ENCODE results near the gene LCOR. TPM values are rescaled to one million over a fixed set of nuclear protein-coding genes. Genes with fewer than 3 reads are reported as not detected.

The LCOR gene
- total RNA-seq, 4 donors from 2014 or later: 7.7 to 2,027 (median 132) TPM

DNA sequence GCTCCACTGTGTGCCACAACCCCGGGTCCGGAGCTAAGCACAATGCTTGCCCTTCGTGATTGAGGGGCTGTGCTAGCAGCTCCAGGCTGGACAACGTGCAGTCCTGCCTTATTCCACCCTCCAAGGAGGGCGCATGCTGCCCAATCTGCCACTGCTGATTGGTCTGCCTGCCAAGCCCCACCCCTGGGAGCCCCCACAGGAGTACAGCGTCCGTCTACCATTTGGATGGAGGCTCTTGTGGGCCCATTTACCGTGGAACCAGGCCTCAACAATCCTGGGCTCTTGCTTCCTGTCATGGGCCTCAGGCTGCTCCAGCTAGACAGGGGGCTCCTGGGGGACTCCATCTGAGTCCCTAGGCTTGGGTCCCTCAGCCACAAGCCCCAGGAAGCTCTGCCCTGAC is 180.4 kb downstream of the LCOR start:
- Histone ChIP-seq H3K4me1 (no peaks in the 10 kb centered on the region), H3K27me3 (no peaks in the 10 kb centered on the region), H3K4me3 (no peak overlapping the region), H3K9me3 (peaks cover 0 to 5% of the 10 kb centered on the region in 2 donors), H3K27ac (no peak overlapping the region), H3K36me3 (no peaks in the 10 kb centered on the region)
- TF ChIP-seq, protein P1, sequence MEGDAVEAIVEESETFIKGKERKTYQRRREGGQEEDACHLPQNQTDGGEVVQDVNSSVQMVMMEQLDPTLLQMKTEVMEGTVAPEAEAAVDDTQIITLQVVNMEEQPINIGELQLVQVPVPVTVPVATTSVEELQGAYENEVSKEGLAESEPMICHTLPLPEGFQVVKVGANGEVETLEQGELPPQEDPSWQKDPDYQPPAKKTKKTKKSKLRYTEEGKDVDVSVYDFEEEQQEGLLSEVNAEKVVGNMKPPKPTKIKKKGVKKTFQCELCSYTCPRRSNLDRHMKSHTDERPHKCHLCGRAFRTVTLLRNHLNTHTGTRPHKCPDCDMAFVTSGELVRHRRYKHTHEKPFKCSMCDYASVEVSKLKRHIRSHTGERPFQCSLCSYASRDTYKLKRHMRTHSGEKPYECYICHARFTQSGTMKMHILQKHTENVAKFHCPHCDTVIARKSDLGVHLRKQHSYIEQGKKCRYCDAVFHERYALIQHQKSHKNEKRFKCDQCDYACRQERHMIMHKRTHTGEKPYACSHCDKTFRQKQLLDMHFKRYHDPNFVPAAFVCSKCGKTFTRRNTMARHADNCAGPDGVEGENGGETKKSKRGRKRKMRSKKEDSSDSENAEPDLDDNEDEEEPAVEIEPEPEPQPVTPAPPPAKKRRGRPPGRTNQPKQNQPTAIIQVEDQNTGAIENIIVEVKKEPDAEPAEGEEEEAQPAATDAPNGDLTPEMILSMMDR (IDR thresholded peaks at IDR 0.05): no peak
- no peak for TF ChIP-seq POLR2A (IDR thresholded peaks at IDR 0.05)
- intact Hi-C loops (cut with DNase I; ENCODE audit: low total_unique reads): no loop called here
- DNase-seq: no peak

DNA sequence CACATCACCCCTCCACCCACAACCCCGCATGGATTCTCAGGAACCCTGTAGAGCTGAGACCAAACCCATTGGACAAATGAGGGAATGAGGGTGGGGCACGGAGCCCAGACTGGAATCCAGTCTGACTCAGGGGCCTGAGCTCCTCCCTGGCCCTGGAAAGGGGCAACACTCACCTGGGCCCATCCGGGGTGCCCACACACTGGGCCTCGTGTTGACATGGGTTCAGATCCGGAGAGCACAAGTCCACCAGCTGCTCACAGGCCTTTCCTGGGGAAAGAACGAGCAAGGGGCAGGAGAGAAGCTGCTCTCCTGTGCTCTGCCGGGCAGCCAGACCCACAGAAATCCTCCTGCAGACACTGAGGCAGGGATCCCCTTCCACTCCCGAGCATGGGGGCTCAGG is 181.5 kb downstream of the LCOR start:
- H3K9me3 ChIP-seq: no peaks in the 10 kb centered on the region
- no peaks in the 10 kb centered on the region for H3K27me3 ChIP-seq
- no peak overlapping the region for H3K27ac ChIP-seq
- intact Hi-C loops (cut with DNase I; ENCODE audit: low total_unique reads): no loop called here
- H3K4me1 ChIP-seq: no peaks in the 10 kb centered on the region
- TF ChIP-seq POLR2A (IDR thresholded peaks at IDR 0.05): no peak
- TF ChIP-seq, protein P1 (IDR thresholded peaks at IDR 0.05): no peak
- no peak for DNase-seq
- H3K36me3 ChIP-seq: no peaks in the 10 kb centered on the region
- no peak overlapping the region for H3K4me3 ChIP-seq

DNA sequence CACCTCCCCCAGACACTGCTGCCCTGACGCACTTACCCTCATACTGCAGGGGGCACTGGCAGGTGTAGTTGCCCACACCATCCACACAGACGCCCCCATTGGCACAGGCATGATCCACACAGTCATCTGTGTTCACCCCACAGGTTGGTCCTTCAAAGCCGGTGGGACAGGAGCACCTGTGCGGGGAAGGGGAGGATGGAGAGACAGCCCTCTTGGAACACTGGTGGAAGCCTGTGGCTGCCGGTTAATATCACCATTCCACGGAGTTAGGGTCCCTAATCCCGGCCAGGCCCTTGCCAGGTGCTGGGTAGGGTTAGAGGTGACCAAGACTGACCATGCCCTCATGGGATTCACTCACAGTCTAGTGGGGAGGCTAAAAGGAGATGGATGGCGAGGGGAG is 181.9 kb downstream of the LCOR start:
- Histone ChIP-seq H3K27ac (no peak overlapping the region), H3K27me3 (no peaks in the 10 kb centered on the region), H3K9me3 (no peaks in the 10 kb centered on the region), H3K36me3 (no peaks in the 10 kb centered on the region), H3K4me3 (no peak overlapping the region), H3K4me1 (no peaks in the 10 kb centered on the region)
- TF ChIP-seq POLR2A (IDR thresholded peaks at IDR 0.05): no peak
- TF ChIP-seq, protein P1 (IDR thresholded peaks at IDR 0.05): no peak
- intact Hi-C loops (cut with DNase I; ENCODE audit: low total_unique reads): no loop called here
- no peak for DNase-seq

DNA sequence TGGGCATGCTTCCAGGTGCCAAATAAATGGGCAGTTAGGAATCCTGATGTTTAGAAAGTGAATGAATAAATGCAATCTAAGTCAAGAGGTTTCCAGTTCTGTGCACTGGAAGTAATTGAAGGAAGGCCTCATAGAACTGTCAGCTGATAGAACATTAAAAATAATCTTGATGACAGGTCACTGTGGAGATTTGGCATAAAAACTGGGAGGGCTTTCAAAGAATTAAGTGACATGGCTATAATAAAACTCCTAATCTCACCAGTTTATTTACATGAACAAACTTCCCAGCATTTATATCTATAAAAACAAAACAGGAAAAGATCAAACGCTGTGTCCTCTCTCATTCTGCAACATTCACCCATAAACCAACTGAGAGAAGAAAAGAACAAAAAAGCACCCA is 183.1 kb downstream of the LCOR start:
- TF ChIP-seq POLR2A (IDR thresholded peaks at IDR 0.05): no peak
- TF ChIP-seq, protein P1 (IDR thresholded peaks at IDR 0.05): no peak
- H3K4me1 ChIP-seq: no peaks in the 10 kb centered on the region
- no peak overlapping the region for H3K27ac ChIP-seq
- H3K9me3 ChIP-seq: no peaks in the 10 kb centered on the region
- H3K27me3 ChIP-seq: no peaks in the 10 kb centered on the region
- intact Hi-C loops (cut with DNase I; ENCODE audit: low total_unique reads): no loop called here
- DNase-seq: no peak
- no peak overlapping the region for H3K4me3 ChIP-seq
- H3K36me3 ChIP-seq: no peaks in the 10 kb centered on the region

DNA sequence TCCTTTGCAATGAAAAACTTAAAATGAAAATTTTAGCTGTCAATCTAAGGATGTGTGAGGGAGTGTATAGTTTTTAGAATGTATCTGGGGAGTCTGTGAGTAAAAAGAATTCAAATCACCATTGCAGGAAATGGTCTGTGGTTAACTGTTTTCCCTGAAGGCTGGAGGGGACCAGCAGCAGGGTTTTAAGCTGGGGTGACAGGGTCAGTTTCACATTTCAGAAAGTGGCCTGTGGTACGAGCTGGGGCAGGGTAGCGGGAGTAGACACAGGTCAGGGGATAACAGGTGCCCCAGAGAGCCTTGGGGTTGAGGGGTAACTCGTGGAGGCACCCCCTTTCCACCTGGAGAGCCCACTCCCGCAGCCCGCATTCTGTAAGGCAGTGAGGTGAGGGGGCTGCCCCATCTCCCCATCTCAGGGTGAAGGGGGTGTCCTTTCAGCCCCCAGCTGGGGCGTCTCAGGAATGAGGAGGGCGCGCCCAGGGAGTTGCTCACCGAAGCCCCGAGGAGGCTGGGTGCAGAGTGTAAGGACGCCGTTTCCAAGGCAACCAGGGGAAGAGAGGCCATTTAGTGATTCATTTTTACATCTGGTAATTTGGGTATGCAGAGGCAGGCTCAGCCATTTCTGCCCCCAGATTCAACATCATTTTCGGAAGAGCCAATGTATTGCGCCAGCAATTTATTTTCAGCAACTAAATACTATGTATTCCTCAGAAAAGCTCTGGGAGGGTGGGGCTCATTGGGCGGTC is 184.8 kb downstream of the LCOR start:
- intact Hi-C loops (cut with DNase I; ENCODE audit: low total_unique reads): no loop called here
- Histone ChIP-seq H3K4me3 (no peak overlapping the region), H3K4me1 (no peaks in the 10 kb centered on the region), H3K27ac (no peak overlapping the region), H3K36me3 (no peaks in the 10 kb centered on the region), H3K9me3 (no peaks in the 10 kb centered on the region), H3K27me3 (no peaks in the 10 kb centered on the region)
- no peak for DNase-seq
- TF ChIP-seq, protein P1 (IDR thresholded peaks at IDR 0.05): no peak
- no peak for TF ChIP-seq POLR2A (IDR thresholded peaks at IDR 0.05)
